NCI-H1417 (cell line): ENCODE results near the gene NDUFA12.

ENCODE experiments used
- DNase-seq, 3 experiments: peaks; one replicate each; lab custom pipeline; 2025; lab: John Stamatoyannopoulos, UW

The NDUFA12 gene

DNA sequence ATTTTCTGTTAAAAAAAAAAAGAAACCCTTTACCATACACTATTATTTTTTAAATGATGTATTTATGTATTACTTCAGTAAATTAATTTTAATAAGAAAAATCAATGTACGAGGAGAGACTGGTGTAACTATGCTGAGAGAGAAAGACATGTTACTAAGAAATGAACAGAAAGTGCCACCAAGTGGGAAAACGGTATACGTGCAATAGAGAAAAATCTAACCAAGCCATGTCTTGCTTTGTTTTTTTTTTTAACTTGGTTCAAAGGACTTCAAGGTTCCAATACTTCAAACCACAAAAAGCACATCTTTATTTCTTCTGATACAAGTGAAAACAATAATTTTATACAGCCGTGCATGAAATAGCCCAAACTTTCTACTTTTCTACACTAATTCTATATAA is 22.9 kb downstream of the NDUFA12 start:
- DNase-seq, result peak in 1 of 3 experiments; percentile 24

GRCh38 chr12:94979941-94980340 is 23.6 kb downstream of the NDUFA12 start:
- no peak for DNase-seq

GRCh38 chr12:94977766-94978468 is 25.6 kb downstream of the NDUFA12 start:
- no peak for DNase-seq

- DNase-seq, result no peak
These were observed 30.3 kb downstream of the NDUFA12 start for GRCh38 chr12:94973221-94973620.

- DNase-seq, result no peak
These were observed 30.7 kb downstream of the NDUFA12 start for GRCh38 chr12:94972795-94973194.

DNA sequence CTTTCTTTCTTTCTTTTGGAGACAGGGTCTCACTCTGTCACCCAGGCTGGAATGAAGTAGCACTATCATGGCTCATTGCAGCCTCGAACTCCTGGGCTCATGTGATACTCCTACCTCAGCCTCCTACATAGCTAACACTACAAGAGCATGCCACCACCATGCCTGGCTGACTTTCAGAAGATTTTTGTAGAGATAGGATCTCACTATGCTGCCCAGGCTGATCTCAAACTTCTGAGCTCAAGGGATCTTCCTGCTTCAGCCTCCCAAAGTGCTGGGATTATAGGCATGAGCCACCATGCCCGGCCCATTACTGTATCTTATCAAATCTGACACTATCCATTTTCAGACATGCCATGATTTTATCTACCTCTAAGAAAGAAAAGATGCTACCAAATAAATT is 31.6 kb downstream of the NDUFA12 start:
- DNase-seq, result no peak

- no peak for DNase-seq
These were observed 32.9 kb downstream of the NDUFA12 start for GRCh38 chr12:94970560-94970959.

DNA sequence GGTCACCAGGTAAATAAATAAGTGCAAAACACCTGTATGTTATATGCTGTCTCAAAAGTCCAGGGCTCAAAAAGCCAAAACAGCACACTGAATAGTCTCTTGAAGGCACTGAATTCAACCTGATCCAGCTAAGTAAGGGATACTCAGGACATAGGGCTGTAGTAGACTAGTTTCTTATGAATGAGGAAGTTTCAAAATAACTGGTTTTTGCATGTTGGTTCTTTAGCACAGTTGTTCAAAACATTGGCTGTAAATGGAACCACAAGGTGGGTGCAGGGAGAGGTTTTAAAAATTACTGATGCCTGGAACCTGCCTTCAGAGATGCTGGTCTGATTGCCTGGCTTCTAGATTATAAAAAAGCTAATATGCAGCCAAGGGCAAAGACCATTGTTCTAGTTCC is 34.1 kb downstream of the NDUFA12 start:
- no peak for DNase-seq

DNA sequence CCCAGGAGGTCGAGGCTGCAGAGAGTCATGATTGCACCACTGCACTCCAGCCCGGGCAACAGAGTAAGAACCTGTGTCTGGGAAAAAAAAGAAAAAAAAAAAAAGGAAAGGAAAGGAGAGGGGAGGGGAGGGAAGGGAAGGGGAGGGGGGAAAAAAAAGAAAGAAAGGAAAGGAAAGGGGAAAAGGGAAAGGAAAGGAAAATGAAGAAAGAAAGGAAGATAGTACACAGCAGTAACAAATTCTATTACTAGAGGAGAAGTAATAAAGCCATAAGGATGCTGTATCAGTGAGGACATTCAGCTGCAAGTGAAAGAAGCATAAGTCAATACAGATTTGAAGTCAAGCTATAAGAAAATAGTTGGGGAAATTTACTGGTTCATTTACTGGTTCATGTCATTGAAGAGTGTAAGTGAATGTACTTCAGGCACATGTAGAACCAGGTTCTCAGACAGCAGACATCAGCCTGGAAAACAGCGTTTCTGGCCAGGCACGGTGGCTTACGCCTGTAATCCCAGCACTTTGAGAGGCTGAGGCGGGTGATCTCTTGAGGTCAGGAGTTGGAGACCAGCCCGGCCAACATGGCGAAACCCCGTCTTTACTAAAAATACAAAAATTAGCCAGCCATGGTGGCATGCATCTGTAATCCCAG is 37.4 kb downstream of the NDUFA12 start:
- no peak for DNase-seq

- DNase-seq, result no peak
These were observed 39.8 kb downstream of the NDUFA12 start for GRCh38 chr12:94963649-94964048.

DNA sequence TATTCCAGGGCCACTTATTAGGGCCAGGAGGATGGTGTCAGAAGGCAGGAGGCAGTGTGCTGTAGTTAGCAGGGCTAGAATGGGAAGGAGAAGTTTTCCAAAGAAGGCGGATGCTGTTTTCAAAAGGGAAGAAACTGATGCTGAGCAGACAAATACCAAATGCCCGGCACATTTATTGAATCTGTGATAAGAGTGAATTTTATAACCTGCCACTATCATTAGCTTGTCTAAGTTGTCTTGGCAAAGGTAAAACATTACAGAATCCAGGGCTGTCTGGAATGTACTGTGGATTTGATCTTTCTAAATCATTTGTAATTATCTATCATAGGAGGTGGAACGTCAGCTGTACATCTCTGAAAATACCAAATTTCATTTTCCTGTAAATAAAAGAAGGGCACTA is 40.8 kb downstream of the NDUFA12 start:
- DNase-seq, result no peak

DNA sequence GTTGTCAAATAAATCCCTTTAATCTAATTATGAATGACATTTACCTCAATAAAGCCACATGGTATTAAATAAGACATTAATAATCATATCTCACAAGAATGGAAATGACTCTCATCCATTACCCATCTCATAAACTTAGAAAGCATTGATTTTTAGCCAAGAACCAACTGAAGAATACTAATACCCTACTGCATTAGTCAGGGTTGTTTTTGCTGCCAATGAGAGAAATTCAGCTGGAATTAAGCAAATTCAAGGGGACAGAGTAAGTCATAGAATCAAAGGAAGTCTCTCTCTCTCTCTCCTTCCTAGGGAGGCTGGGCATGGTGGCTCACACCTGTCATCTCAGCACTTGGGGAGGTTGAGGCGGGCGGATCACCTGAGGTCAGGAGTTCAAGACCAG is 41.6 kb downstream of the NDUFA12 start:
- no peak for DNase-seq

DNA sequence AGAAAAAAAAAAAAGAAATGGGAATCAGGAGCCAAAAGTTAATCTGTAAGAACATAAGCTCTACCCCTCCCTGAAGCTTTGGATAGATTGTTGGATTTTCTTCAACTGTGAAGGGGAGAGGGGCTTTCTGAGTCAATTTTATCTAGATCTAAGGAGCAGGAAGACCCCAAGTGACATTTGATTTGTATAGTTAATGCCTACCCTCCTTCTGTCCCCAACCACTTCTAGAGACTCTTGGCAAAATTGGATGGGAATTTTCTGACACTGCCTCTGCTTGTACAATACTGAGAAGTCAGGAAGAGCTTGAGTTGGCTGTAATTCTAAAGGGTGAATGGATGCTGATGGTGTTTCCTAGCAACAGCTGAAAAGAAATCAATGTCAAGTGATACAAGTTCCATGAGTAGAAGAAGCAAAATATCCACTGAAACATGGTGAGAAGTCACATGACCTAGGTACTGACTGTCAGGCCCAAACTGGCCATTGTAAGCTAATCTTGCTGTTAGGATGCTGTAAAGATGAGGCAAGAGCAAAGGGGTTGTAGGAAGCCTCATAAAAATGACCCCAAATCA is 42.2 kb downstream of the NDUFA12 start:
- DNase-seq, result no peak

- DNase-seq, result no peak
These were observed 46.5 kb downstream of the NDUFA12 start for GRCh38 chr12:94957006-94957405.

DNA sequence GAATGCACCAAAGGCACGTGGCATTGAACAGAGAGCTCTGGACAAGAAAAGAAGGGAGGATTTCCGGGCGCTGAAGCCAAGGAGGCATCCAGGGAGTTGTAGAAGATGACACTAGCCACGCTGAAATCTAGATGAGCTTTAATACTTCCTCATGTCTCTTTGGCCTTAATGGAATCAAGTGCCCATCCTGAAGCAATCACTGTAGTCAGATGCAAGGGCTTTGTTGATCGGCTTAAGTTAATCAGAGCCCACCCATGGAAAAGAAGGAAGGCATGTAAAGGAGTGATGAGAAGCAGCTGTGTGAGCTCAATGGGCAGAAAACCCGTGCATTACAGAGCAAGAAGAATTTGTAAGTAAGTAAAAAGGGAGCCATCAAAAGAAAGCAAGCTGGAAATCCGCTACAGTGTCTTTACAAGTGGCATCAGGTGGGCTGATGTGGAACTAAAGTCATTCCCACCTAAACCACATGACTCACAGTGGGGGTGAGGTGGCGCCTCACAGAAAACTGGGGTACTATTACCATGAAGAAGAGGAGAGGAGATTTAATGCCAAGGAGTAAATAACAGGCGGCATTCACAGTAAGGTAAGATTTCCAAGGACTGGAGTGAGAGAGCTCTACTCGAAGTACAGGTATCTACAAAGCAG is 48.4 kb downstream of the NDUFA12 start:
- DNase-seq, result no peak

- no peak for DNase-seq
These were observed 49.3 kb downstream of the NDUFA12 start for GRCh38 chr12:94954029-94954685.

DNA sequence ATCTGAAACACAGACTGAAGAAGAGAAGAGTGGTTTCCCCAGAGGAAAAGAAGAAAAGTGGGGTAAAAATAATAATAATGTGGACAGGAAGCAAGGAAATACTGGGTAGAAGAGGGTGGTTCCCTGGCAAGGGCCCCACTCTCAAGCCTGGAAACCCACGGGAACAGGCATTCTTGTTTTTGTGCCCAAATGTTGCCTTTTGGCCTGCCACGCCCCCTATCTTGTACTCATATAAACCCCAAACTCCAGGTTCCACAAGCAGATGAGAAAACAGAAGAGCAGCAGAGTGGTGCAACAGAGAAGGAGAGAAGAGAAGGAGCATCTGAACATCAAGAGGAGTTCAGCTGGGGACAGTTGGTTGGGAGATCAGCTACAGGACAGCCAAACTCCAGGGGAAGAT is 51.2 kb downstream of the NDUFA12 start:
- DNase-seq, result no peak

DNA sequence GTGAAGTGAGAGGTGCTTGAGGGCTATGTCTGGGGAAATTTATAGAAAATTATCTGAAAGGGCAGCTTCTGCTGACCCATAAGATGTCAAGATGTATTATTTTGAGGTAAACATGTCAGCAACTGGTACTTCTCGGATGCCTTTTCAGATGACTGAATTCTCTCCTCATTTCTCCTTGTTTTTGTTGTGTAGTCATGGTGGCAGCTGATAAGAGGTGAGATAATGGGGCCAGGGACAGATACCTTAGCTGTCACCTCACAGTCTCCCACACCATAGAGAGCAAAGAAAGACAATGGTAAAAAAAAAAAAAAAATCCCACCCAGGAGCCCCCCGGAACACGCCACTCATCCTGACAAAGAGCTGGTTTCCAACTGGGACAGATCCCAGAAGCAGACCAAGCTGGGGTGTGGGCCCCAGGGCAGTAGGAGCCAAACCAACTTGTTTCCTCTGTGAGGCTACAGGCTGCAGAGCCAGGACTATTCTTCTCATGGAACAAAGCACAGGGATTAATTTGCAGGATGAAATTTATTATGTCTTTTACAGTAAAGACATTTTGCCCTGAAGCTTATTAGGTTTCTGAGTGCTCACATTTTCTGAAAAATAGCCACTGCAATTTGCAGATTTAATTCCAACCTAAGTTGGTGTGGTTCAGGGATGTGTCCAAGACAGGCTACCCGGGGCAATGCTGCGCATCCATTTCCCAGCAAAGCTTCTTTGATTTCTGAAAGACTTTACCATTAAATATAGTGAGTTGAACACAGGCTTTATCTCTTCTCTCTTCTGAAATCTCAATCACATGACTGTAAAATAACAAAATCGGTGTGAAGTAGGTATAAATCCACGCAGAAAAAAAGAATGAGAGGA is 52.2 kb downstream of the NDUFA12 start:
- no peak for DNase-seq

- no peak for DNase-seq
These were observed 55.2 kb downstream of the NDUFA12 start for GRCh38 chr12:94948232-94948810.

GRCh38 chr12:94942663-94943062 is 60.8 kb downstream of the NDUFA12 start:
- DNase-seq, result no peak

- DNase-seq, result peak; percentile 46 to 84 (median 61)
These were observed 62.0 kb downstream of the NDUFA12 start for GRCh38 chr12:94941440-94941862.
